Suprapubic skin (tissue), 4 donors: ENCODE measurements around the gene PLXNA2.

Experiments
- CTCF ChIP-seq, 2 donors: fragments of 200-600 bp in 1 of 2; fragments of 450-650 bp in 1 of 2; sonication (generic) in 1 of 2; IDR thresholded peaks; one replicate each; pipeline ENCODE4 v1.5.1; 2016 to 2019; ENCODE audit warnings: antibody characterized with exemption in 2 of 2, mild to moderate bottlenecking in 1 of 2, moderate library complexity in 1 of 2
- POLR2A ChIP-seq, 2 donors: fragments of 450-650 bp; IDR thresholded peaks; one replicate each; pipeline ENCODE4 v1.6.1; 2017; ENCODE audit warnings: antibody characterized with exemption in 2 of 2, mild to moderate bottlenecking in 2 of 2, moderate library complexity in 2 of 2
- POLR2AphosphoS5 ChIP-seq, 3 donors: sonication (generic); formaldehyde crosslinking; IDR thresholded peaks; one replicate each; pipeline ENCODE4 v1.6.1; 2017; ENCODE audit warnings: antibody characterized with exemption in 3 of 3

- TF ChIP-seq CTCF (IDR thresholded peaks at IDR 0.05) = no peak
- no peak for TF ChIP-seq POLR2A (IDR thresholded peaks at IDR 0.05)
- TF ChIP-seq POLR2AphosphoS5 (IDR thresholded peaks at IDR 0.05) = no peak
Measured at GRCh38 chr1:208279826-208280588, 35.8 kb upstream of the PLXNA2 start.
